ENCODE measurements around the gene SYT2.
"Not testable (repeated sequence)": the region's sequence is repeated elsewhere in the genome, so short reads cannot be mapped to it uniquely, and the experiment has no call there.

The SYT2 gene

DNA sequence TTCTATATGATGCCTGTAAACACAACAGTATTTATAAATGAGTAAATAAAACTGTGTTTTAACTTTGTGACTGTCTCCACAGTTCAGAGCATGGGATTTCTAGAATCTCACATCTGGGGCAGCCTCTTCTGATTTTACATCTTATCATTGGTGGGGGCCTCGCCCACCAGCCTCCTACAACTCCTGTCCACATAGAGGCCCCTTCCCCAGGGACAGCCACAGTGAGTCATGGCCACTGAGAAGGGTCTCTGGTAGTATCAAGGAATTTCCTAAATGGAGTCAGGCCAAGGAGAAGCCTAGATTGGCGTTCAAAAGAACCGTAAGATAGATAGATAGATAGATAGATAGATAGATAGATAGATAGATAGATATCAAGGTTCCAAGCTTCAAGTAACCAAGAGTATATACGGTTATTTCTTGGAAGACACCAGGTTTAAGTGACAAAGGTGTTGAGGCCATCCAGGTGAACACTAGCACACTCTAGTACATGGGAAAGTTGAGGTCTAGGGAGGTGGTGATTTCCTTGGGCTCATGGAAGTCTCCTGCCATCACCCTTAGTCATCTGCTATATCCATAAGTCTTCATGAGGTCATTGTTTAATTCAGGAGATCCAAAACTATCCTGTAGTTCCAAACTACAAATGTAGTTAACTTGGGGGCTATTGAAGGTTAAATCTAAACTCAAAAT is 121.6 kb downstream of the SYT2 start:
- no peak for DNase-seq

DNA sequence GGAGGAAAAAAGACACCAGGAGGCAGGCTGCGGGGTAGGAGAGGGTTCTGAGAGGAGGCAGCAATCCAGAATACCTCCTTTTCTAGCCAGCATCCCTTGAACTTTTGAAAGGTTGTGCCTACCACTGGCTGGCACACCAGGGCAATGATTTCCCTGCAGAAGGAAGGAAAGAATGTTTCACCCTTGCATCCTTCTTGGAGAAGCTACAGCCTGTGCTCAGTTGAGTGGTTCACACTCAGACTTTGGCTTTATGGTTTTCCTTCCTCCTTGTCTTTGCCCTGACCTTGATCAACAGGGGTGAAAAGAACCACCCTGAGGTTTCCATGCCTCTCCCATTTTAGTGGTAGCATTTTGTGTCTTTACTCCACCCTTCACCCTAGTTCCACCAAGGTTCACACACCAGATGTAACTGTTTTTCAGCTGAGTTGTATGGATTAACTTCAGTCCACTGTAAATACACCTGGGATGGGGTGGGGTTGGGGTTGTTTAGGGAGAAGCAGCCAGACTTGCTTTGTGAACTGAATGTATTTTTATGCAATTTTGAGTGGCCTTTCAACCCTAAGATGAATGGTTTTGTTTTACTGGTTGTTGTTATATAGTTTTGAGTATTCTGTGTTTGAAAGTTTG is 122.3 kb downstream of the SYT2 start:
- no peak for DNase-seq

- DNase-seq = no peak
These were observed 123.4 kb downstream of the SYT2 start for GRCh38 chr1:202586871-202587270.

GRCh38 chr1:202586018-202586821 is 124.0 kb downstream of the SYT2 start:
- DNase-seq = no peak

GRCh38 chr1:202585590-202585933 is 124.7 kb downstream of the SYT2 start:
- no peak for DNase-seq

DNA sequence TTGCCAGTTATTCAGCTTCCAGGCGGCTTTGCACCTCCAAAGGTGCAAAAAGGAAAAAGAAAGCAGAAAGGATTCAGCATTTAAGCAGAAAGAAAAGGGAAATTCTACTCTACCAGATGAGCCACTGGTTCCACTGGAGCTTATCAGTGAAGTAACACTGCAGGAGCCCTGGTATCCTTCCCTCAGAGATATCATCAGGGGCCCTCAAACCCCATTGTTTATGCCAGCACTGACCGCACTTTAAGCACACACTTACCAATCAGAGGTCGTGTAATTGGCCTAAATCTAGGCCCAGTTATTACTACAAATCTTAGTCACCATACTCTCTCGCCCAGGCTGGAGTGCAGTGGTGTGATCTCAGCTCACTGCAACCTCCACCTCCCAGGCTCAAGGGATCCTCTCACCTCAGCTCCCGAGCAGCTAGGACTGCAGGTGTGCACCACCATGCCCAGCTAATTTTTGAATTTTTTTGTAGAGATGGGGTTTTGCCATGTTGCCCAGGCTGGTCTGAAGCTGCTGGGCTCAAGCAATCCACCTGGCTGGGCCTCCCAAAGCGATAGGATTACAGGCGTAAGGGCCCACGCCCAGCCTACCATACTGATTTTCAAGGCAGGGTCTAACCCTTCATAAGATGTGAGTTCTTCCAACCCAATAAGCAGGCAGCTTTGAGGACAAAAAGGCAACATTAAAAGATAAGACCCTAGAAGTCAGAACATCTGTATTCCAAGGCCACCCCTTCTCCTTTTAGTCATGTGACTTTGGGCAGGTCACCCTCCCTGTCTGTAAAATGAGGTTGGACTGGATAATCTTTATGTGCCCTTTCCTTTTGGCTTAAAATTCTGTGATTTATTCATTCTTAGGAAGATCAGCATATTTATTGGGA is 125.3 kb downstream of the SYT2 start:
- DNase-seq = no peak

DNA sequence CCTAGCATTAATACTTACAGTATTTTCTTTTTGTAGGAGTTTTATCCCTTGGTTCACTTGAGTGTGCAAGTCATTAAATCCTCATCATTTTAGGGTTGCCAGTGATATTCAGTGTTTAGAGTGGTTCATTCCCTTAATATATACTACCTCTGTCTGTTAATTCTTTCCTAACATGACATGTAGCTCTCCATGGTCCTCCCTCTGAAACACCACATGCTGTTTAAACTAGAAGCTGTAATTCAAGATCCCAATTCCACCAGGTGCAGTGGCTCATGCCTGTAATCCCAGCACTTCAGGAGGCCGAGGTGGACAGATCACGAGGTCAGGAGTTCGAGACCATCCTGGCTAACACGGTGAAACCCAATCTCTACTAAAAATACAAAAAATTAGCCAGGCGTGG is 127.9 kb downstream of the SYT2 start:
- DNase-seq = not testable (repeated sequence)

DNA sequence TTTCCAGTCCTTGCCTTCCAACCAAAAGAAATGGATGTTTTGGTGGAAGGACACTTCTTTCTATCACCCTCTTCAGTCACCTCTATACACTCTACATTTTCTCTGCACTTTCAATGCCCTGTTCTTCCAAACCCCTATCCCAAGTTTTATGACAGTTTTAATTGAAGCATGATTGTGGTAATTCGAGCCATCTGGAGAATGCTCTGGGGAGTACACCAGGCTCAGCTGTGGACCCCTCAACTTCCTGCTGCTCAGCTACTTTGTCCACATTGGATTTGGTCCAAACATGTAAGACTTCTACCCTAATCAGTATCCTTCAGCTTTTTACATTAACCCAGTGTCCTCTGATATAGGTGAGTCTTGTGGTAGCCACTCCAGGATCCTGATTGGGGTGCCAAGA is 129.6 kb downstream of the SYT2 start:
- DNase-seq = no peak

GRCh38 chr1:202579806-202580205 is 130.4 kb downstream of the SYT2 start:
- no peak for DNase-seq

DNA sequence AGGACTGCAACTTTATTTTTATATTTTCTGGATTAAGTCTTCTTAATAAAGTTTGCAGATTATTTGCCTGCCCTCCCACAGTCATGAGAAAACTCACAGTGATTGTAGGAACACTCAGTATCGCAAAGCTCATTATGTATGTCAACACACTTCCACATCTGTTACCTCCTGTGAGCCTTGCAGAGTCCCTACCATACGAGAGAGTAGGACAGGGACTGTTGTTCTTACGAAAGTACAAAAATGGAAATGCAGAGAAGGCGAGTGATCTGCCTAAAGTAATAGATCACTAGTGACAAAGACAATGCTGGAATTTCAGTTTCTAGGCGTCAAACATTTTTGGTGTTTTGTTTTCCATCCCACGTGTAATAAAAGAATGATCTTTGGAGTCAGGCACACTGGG is 131.7 kb downstream of the SYT2 start:
- DNase-seq = no peak

- DNase-seq = no peak
These were observed 132.2 kb downstream of the SYT2 start for GRCh38 chr1:202578001-202578504.

DNA sequence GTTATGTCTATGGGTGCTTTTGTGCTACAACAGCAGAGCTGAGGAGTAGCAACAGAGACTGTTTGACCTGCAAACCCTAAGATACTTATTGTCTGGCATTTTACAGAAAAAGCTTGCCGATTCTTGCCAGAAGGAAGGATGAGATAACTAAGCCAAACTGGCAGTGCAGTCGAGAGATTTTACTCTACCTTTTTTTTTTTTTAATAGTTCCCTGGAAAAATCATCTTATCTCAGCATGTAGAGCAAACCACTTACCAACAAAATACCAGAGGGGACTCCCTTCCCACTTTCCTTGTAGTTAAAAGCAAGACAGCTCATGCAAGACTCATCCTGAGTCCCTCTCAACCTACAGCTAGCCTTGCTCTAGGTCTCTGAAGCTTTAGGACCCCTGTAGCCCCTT is 132.9 kb downstream of the SYT2 start:
- no peak for DNase-seq

DNA sequence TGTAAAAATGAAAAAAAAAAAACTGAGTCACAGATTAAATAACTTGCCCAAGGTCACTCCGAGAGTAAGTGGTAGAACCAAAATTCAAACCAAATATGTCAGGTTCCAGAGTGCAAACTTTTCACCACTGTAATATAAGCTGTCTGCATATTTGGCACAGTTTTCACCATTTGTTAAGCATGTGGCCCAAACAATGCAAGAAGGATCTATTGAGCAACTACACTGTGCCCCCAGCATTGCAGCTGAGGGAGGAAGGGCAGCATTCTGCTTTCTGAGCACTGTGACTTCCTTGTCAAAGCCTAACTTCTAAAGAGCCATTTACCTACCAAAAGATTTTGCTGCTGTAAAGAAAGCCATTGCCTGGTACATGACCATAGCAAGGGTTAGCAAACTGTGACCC is 133.4 kb downstream of the SYT2 start:
- no peak for DNase-seq

DNA sequence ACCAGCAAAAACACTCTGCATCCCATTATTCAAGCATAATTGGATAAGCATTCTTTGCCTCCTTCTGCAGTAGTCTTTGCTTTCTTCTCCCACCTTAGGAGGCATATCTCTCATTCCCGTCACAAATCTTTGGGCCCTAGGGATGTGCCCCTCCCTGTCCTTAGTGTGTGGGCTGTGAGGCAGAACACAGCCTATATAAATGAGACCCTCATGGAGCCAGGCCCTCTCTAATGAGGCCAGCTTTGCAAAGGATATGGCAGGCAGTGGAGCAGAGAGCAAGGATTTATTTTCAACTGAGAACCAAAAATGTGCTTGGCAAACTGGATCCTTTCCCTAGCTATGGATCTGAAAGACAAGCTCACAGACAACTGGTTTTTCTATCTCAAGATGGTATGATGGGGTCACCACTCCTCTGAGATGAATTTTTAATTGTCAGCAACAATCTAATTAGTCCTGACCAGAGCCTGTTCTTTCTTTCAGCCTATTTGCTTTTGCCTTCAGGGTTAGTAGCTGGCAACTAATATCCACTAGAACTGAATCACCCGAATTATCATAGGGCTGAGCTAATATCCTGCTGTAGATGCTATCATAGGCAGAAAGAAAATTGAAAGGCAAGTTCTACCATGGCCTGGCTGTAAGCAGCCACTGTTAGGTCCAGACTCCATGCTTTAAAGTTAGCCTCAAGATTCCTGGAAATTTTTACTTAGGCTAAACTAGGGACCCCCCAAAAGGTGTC is 134.2 kb downstream of the SYT2 start:
- DNase-seq = no peak

GRCh38 chr1:202572867-202573266 is 137.4 kb downstream of the SYT2 start:
- DNase-seq = no peak

DNA sequence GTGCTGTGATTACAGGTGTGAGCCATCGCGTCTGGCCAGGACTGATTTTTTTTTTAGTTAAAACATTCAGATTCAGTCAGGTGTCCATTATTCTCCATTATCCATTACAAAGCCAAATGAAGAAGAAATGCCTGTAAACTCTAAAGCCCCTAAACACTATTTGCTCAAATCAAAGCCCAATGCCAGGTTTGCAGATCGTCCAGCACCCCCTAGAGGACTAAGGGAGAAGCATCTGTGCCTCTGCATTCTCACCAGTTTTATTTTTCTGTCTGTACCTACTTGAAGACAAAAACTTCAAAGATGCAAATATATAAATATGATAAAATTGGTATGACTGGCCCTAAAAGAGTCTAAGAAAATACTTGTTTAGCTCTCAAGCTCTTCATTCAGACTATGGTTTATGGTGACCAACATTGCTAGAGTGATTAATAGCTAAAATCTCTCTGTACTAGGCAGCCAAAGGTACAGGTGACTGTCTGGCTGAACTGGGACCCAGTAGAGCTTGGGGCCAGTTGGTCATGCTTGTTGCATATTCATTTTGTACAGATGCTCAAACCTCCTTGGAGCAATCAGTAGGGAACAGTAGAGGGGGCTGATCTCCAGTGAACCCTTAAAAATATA is 138.4 kb downstream of the SYT2 start:
- no peak for DNase-seq

- DNase-seq = no peak
These were observed 140.6 kb downstream of the SYT2 start for GRCh38 chr1:202569393-202570322.

DNA sequence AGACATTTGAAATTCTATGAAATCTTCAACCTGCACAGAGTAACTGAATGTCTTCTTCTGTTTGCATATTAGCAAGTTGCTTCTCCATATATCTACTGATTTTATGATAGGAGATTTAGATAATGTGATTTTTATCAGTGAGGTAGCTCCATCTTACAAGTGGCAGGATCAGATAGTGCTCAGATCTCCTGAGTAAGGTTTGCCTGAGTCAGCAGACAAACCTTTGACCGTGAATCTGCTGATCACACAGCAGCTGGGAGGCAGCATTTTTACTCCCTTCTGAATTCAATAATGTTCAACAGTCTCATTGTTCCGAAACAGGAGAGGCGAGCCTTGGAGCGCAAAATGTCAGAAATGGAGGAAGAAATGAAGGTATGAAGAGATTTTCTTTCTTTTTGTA is 141.4 kb downstream of the SYT2 start:
- no peak for DNase-seq

GRCh38 chr1:202568410-202568809 is 141.8 kb downstream of the SYT2 start:
- DNase-seq = no peak

GRCh38 chr1:202567738-202568137 is 142.5 kb downstream of the SYT2 start:
- no peak for DNase-seq
